ENCODE data around the gene AMELX. TPM values are rescaled to one million over a fixed set of nuclear protein-coding genes. Genes with fewer than 3 reads are reported as not detected.

AMELX gene
- total RNA-seq, 1 donor from 2014 or later = not detected

- no peaks in the 10 kb centered on the region for H3K27me3 ChIP-seq (ENCODE audit: low read depth)
- no peak overlapping the region for H3K27ac ChIP-seq
- no peak for TF ChIP-seq CTCF (IDR thresholded peaks at IDR 0.05)
- H3K4me3 ChIP-seq = no peak overlapping the region
- no peaks in the 10 kb centered on the region for H3K4me1 ChIP-seq
- DNase-seq (no peak), ATAC-seq (no peak)
- H3K36me3 ChIP-seq = no peaks in the 10 kb centered on the region
- no peaks in the 10 kb centered on the region for H3K9me3 ChIP-seq
- intact Hi-C loops (cut with DNase I) = no loop called here
Observed at GRCh38 chrX:11321986-11322385, 28.8 kb downstream of the AMELX start.

DNA sequence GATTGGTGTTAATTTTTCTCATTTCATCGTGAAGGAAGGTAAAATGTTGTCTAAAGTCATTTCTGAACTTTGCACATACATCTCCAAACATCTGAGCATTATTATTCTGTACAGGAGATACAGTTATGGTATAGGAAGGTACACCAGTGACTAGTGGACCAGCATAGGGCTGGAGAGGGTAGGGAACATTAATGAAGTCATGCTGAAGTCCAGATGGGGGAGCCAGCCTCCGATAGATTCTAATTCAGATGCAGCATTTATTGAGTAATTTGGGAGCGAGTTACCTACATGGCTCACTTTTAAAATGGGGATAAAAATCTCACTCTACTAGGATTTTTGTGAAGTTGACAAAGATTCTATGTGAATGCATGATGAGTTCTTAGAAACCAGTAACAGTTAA lies 34.9 kb downstream of the AMELX start:
- Histone ChIP-seq H3K36me3 (no peaks in the 10 kb centered on the region), H3K4me3 (no peak overlapping the region), H3K9me3 (no peaks in the 10 kb centered on the region), H3K27me3 (ENCODE audit: low read depth) (no peaks in the 10 kb centered on the region), H3K27ac (no peak overlapping the region), H3K4me1 (no peaks in the 10 kb centered on the region)
- DNase-seq = no peak
- TF ChIP-seq CTCF (IDR thresholded peaks at IDR 0.05) = no peak
- intact Hi-C loops (cut with DNase I) = no loop called here
- no peak for ATAC-seq

DNA sequence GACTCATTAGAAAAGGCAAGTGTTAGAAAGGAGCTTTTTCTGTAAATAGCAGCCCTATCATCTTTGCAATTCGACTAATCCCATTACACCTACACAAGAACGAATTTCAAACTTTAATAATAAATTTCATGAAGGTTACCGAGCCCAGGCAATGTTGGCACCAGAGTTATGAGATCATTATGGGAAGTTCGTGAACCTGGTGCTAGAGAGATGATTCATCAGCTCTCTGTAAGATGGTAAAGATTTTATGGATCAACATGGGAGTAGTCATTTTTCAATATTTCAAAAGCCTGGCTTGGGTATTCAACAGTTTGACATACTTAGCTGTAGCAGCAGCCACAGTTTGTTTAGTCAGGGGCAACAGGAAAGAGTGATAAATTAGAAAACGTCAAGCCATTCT lies 35.8 kb downstream of the AMELX start:
- DNase-seq = no peak
- ATAC-seq = no peak
- H3K9me3 ChIP-seq = no peaks in the 10 kb centered on the region
- TF ChIP-seq CTCF (IDR thresholded peaks at IDR 0.05) = no peak
- no peak overlapping the region for H3K27ac ChIP-seq
- H3K4me1 ChIP-seq = no peaks in the 10 kb centered on the region
- H3K4me3 ChIP-seq = no peak overlapping the region
- H3K27me3 ChIP-seq (ENCODE audit: low read depth) = no peaks in the 10 kb centered on the region
- intact Hi-C loops (cut with DNase I) = no loop called here
- H3K36me3 ChIP-seq = no peaks in the 10 kb centered on the region

GRCh38 chrX:11331788-11332187 lies 38.6 kb downstream of the AMELX start:
- intact Hi-C loops (cut with DNase I) = no loop called here
- no peak overlapping the region for H3K27ac ChIP-seq
- no peaks in the 10 kb centered on the region for H3K4me1 ChIP-seq
- H3K9me3 ChIP-seq = no peaks in the 10 kb centered on the region
- no peak overlapping the region for H3K4me3 ChIP-seq
- H3K36me3 ChIP-seq = no peaks in the 10 kb centered on the region
- DNase-seq (no peak), ATAC-seq (no peak)
- no peaks in the 10 kb centered on the region for H3K27me3 ChIP-seq (ENCODE audit: low read depth)
- no peak for TF ChIP-seq CTCF (IDR thresholded peaks at IDR 0.05)

- intact Hi-C loops (cut with DNase I) = no loop called here
- ATAC-seq (no peak), DNase-seq (no peak)
- no peak for TF ChIP-seq CTCF (IDR thresholded peaks at IDR 0.05)
- no peak overlapping the region for H3K27ac ChIP-seq
- H3K27me3 ChIP-seq (ENCODE audit: low read depth) = no peaks in the 10 kb centered on the region
- H3K4me3 ChIP-seq = no peak overlapping the region
- no peaks in the 10 kb centered on the region for H3K36me3 ChIP-seq
- no peaks in the 10 kb centered on the region for H3K9me3 ChIP-seq
- H3K4me1 ChIP-seq = no peaks in the 10 kb centered on the region
Observed at GRCh38 chrX:11334165-11334564, 41.0 kb downstream of the AMELX start.

DNA sequence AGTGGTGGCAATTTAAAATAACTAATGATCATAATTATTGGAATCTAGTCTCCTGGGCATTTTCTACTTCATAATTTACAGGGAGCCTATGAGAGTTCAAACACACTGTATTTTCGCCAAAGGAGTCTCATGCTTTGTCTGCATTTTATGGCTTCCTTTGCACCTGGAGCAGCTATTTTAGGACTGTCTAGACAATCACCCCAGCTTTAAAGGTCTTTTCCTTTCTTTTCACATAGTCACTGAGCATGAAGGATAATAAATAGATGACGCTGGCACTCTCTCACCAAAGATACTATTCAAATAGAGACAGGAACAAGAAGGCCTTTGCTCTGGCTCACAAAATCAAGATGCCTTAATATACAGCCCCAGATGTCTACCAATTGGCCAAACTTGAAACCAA lies 43.0 kb downstream of the AMELX start:
- DNase-seq = no peak
- intact Hi-C loops (cut with DNase I) = no loop called here
- ATAC-seq = no peak
- H3K27me3 ChIP-seq (ENCODE audit: low read depth) = no peaks in the 10 kb centered on the region
- no peaks in the 10 kb centered on the region for H3K9me3 ChIP-seq
- no peak overlapping the region for H3K27ac ChIP-seq
- H3K4me1 ChIP-seq = no peaks in the 10 kb centered on the region
- no peak overlapping the region for H3K4me3 ChIP-seq
- no peaks in the 10 kb centered on the region for H3K36me3 ChIP-seq
- TF ChIP-seq CTCF (IDR thresholded peaks at IDR 0.05) = no peak

All from lower lobe of right lung (tissue), 2 donors.